Progenitor cell of endocrine pancreas (in vitro differentiated cells): Measurements from ENCODE around the gene SLC9A8. TPM values are rescaled to one million over a fixed set of nuclear protein-coding genes. Genes with fewer than 3 reads are reported as not detected.

Source experiments
- DNase-seq: peaks from one replicate; pipeline ENCODE4 v3.0.0; 2021; ENCODE audit warnings: low spot score; ENCODE audit not compliant: unreplicated experiment
- H3K27ac Mint-ChIP-seq: 2 replicates; pipeline ENCODE4 v1.8.0; 2021; ENCODE audit warnings: mild to moderate bottlenecking, moderate library complexity, mixed read lengths
- H3K27me3 Mint-ChIP-seq: 2 replicates; pipeline ENCODE4 v1.8.0; 2021; ENCODE audit warnings: mixed read lengths
- H3K36me3 Mint-ChIP-seq: 2 replicates; pipeline ENCODE4 v1.8.0; 2022; ENCODE audit warnings: mixed read lengths; ENCODE audit not compliant: insufficient read depth
- H3K4me1 Mint-ChIP-seq: 2 replicates; pipeline ENCODE4 v1.8.0; 2021; ENCODE audit warnings: low read depth, mixed read lengths
- H3K4me3 Mint-ChIP-seq: 2 replicates; pipeline ENCODE4 v1.8.0; 2021; ENCODE audit warnings: low read depth, mild to moderate bottlenecking, moderate library complexity, mixed read lengths
- H3K9me3 Mint-ChIP-seq: 2 replicates; pipeline ENCODE4 v1.8.0; 2021; ENCODE audit warnings: low read depth, mixed read lengths
- CTCF ChIP-seq: fragments of 200-600 bp; sonication (generic); IDR thresholded peaks from one replicate; pipeline ENCODE4 v1.5.0; 2021; ENCODE audit warnings: antibody characterized with exemption, mild to moderate bottlenecking; ENCODE audit not compliant: unreplicated experiment
- total RNA-seq: library from RNA; stranded (reverse); gene quantifications from 2 replicates; pipeline ENCODE4 v1.2.1, GENCODE V29; 2021

SLC9A8 gene
- total RNA-seq, 1 donor from 2014 or later: 11.4 TPM

GRCh38 chr20:49853640-49854039, 41.0 kb downstream of the SLC9A8 start:
- no peak for TF ChIP-seq CTCF
- no peak overlapping the region for H3K27ac Mint-ChIP-seq
- H3K4me3 Mint-ChIP-seq: no peak overlapping the region
- H3K4me1 Mint-ChIP-seq: peaks cover 2% of the 10 kb centered on the region
- peaks cover 4% of the 10 kb centered on the region for H3K36me3 Mint-ChIP-seq
- DNase-seq: no peak
- no peaks in the 10 kb centered on the region for H3K9me3 Mint-ChIP-seq
- no peaks in the 10 kb centered on the region for H3K27me3 Mint-ChIP-seq

GRCh38 chr20:49854190-49854875, 41.7 kb downstream of the SLC9A8 start:
- Mint-ChIP-seq H3K36me3 (peaks cover 4% of the 10 kb centered on the region), H3K27ac (no peak overlapping the region), H3K9me3 (no peaks in the 10 kb centered on the region), H3K4me1 (peaks cover 2% of the 10 kb centered on the region), H3K27me3 (no peaks in the 10 kb centered on the region), H3K4me3 (no peak overlapping the region)
- TF ChIP-seq CTCF: no peak
- no peak for DNase-seq

GRCh38 chr20:49856904-49857303, 44.3 kb downstream of the SLC9A8 start:
- peaks cover 7% of the 10 kb centered on the region for H3K36me3 Mint-ChIP-seq
- no peak for DNase-seq
- no peak overlapping the region for H3K27ac Mint-ChIP-seq
- no peak overlapping the region for H3K4me3 Mint-ChIP-seq
- H3K4me1 Mint-ChIP-seq: peaks cover 6% of the 10 kb centered on the region
- no peaks in the 10 kb centered on the region for H3K27me3 Mint-ChIP-seq
- no peak for TF ChIP-seq CTCF
- no peaks in the 10 kb centered on the region for H3K9me3 Mint-ChIP-seq

GRCh38 chr20:49858076-49858585, 45.5 kb downstream of the SLC9A8 start:
- Mint-ChIP-seq H3K27me3 (no peaks in the 10 kb centered on the region), H3K9me3 (no peaks in the 10 kb centered on the region), H3K4me3 (no peak overlapping the region), H3K27ac (no peak overlapping the region), H3K36me3 (peaks cover 10% of the 10 kb centered on the region), H3K4me1 (peaks cover 6% of the 10 kb centered on the region)
- TF ChIP-seq CTCF: no peak
- no peak for DNase-seq

GRCh38 chr20:49859011-49859410, 46.4 kb downstream of the SLC9A8 start:
- Mint-ChIP-seq H3K36me3 (peaks cover 10% of the 10 kb centered on the region), H3K4me3 (no peak overlapping the region), H3K27me3 (no peaks in the 10 kb centered on the region), H3K4me1 (peaks cover 6% of the 10 kb centered on the region), H3K9me3 (no peaks in the 10 kb centered on the region), H3K27ac (no peak overlapping the region)
- no peak for TF ChIP-seq CTCF
- DNase-seq: no peak
